H1 (cell line): ENCODE measurements around the gene RASAL2. TPM values are rescaled to one million over a fixed set of nuclear protein-coding genes. Genes with fewer than 3 reads are reported as not detected.

Experiments used
- CTCF ChIA-PET: fragments of 300-600 bp; sonication (Branson Sonifier 250); formaldehyde crosslinking; loops from one replicate; lab custom pipeline; 2021; ENCODE audit not compliant: partially characterized antibody; lab: Charles Lee
- POLR2A ChIA-PET: fragments of 300-600 bp; sonication (Branson Sonifier 250); formaldehyde crosslinking; loops from one replicate; lab custom pipeline; 2021; ENCODE audit warnings: inconsistent platforms; ENCODE audit not compliant: partially characterized antibody; lab: Charles Lee
- DNase-seq, 2 experiments: peaks; one replicate each; pipeline versions ENCODE4 v3.0.0 to v3.0.0-alpha.2; 2010 to 2022; ENCODE audit warnings: low spot score in 2 of 2, low read depth in 1 of 2, mixed read lengths in 1 of 2
- FAIRE-seq: peaks from 2 replicates; lab custom pipeline; 2011; peaks lifted over from hg19 to GRCh38; lab: Jason Lieb, UNC
- H2AFZ ChIP-seq: 2 replicates; pipeline ENCODE4 v1.8.1; 2012; ENCODE audit warnings: low read length, inconsistent platforms
- H2AK5ac ChIP-seq: 2 replicates; pipeline ENCODE4 v1.6.1; 2013; ENCODE audit warnings: low read depth, low read length
- H2BK120ac ChIP-seq: replicated peaks from 2 replicates; pipeline ENCODE3; 2013; ENCODE audit warnings: low read depth, low read length, inconsistent platforms
- H2BK12ac ChIP-seq: 2 replicates; pipeline ENCODE4 v1.6.1; 2013; ENCODE audit warnings: low read depth, low read length
- H2BK15ac ChIP-seq: 2 replicates; pipeline ENCODE4 v1.6.1; 2013; ENCODE audit warnings: low read length
- H2BK20ac ChIP-seq: 2 replicates; pipeline ENCODE4 v1.6.1; 2013; ENCODE audit warnings: low read length
- H2BK5ac ChIP-seq: 2 replicates; pipeline ENCODE4 v1.6.1; 2013; ENCODE audit warnings: low read depth, low read length
- H3K14ac ChIP-seq: 2 replicates; pipeline ENCODE4 v1.6.1; 2013; ENCODE audit warnings: inconsistent platforms; ENCODE audit not compliant: insufficient read length
- H3K18ac ChIP-seq: 2 replicates; pipeline ENCODE4 v1.6.1; 2013; ENCODE audit warnings: low read length; ENCODE audit errors: extremely low read depth
- H3K23ac ChIP-seq: 2 replicates; pipeline ENCODE4 v1.6.1; 2013; ENCODE audit warnings: inconsistent platforms; ENCODE audit not compliant: insufficient read length
- H3K23me2 ChIP-seq: 2 replicates; pipeline ENCODE4 v1.6.1; 2013; ENCODE audit warnings: low read depth, low read length
- H3K27ac ChIP-seq: 2 replicates; pipeline ENCODE4 v1.6.1; 2011; ENCODE audit warnings: low read depth, low read length, inconsistent platforms
- H3K27me3 ChIP-seq, 4 experiments: replicated peaks in 1 of 4; 1 replicate in 1 of 4; 2 replicates in 3 of 4; pipeline versions ENCODE4 v1.6.1 to v1.8.1; 2011 to 2013; ENCODE audit warnings: low read length in 3 of 4, mild to moderate bottlenecking in 3 of 4, inconsistent platforms in 2 of 4, mixed read lengths in 2 of 4, moderate library complexity in 1 of 4; ENCODE audit not compliant: control insufficient read depth in 3 of 4, insufficient read depth in 3 of 4; ENCODE audit errors: extremely low read depth in 1 of 4
- H3K36me3 ChIP-seq, 4 experiments: 2 replicates each; pipeline versions ENCODE4 v1.6.1 to v1.8.1; 2011 to 2013; ENCODE audit warnings: mild to moderate bottlenecking in 4 of 4, low read length in 3 of 4, moderate library complexity in 2 of 4, control low read depth in 1 of 4, inconsistent platforms in 1 of 4; ENCODE audit not compliant: insufficient read depth in 4 of 4, control insufficient read depth in 2 of 4
- H3K4ac ChIP-seq: replicated peaks from 2 replicates; pipeline ENCODE3; 2013; ENCODE audit warnings: low read length, low read depth, mixed read lengths, inconsistent platforms; ENCODE audit not compliant: insufficient read length
- H3K4me1 ChIP-seq, 4 experiments: replicated peaks in 1 of 4; 1 replicate in 1 of 4; 2 replicates in 3 of 4; pipeline versions ENCODE4 v1.6.1 to v1.8.1; 2011 to 2013; ENCODE audit warnings: low read length in 3 of 4, inconsistent platforms in 2 of 4, mixed read lengths in 1 of 4; ENCODE audit not compliant: insufficient read depth in 4 of 4, control insufficient read depth in 3 of 4
- H3K4me2 ChIP-seq, 2 experiments: 2 replicates each; pipeline versions ENCODE4 v1.6.1 to v1.8.1; 2011 to 2013; ENCODE audit warnings: low read depth in 2 of 2, low read length in 2 of 2, control low read depth in 1 of 2, inconsistent platforms in 1 of 2, mild to moderate bottlenecking in 1 of 2; ENCODE audit not compliant: insufficient read depth in 1 of 2
- H3K4me3 ChIP-seq, 4 experiments: fragments of 200-600, 300-600 bp in 1 of 4; sonication (generic), shearing (Covaris generic), sonication (Bioruptor Twin) in 1 of 4; 2 replicates each; pipeline versions ENCODE4 v1.5.1 to v1.8.1; 2011 to 2016; ENCODE audit warnings: low read length in 4 of 4, low read depth in 3 of 4, control low read depth in 2 of 4, inconsistent platforms in 2 of 4, mild to moderate bottlenecking in 2 of 4, mixed read lengths in 1 of 4, moderate library complexity in 1 of 4; ENCODE audit not compliant: insufficient read depth in 2 of 4; ENCODE audit errors: extremely low read depth in 1 of 4
- H3K56ac ChIP-seq: replicated peaks from 2 replicates; pipeline ENCODE3; 2013; ENCODE audit warnings: low read depth, mild to moderate bottlenecking, mixed read lengths, low read length, inconsistent platforms; ENCODE audit not compliant: insufficient read length
- H3K79me1 ChIP-seq: 2 replicates; pipeline ENCODE4 v1.6.1; 2013; ENCODE audit warnings: low read depth, low read length, control low read depth
- H3K79me2 ChIP-seq, 2 experiments: 2 replicates each; pipeline versions ENCODE4 v1.6.1 to v1.8.1; 2012 to 2013; ENCODE audit warnings: low read length in 2 of 2, mild to moderate bottlenecking in 2 of 2, inconsistent platforms in 1 of 2; ENCODE audit not compliant: insufficient read depth in 2 of 2, control insufficient read depth in 1 of 2
- H3K9ac ChIP-seq, 4 experiments: replicated peaks in 1 of 4; 1 replicate in 1 of 4; 2 replicates in 3 of 4; pipeline versions ENCODE4 v1.6.1 to v1.8.1; 2011 to 2013; ENCODE audit warnings: low read depth in 3 of 4, low read length in 3 of 4, control low read depth in 2 of 4, mild to moderate bottlenecking in 2 of 4, moderate library complexity in 2 of 4, inconsistent platforms in 1 of 4; ENCODE audit errors: extremely low read depth in 1 of 4
- H3K9me3 ChIP-seq, 2 experiments: 2 replicates each; pipeline versions ENCODE4 v1.6.1 to v1.8.1; 2012 to 2013; ENCODE audit warnings: mild to moderate bottlenecking in 2 of 2, moderate library complexity in 2 of 2, control low read depth in 1 of 2, inconsistent platforms in 1 of 2, low read depth in 1 of 2, low read length in 1 of 2, mixed read lengths in 1 of 2; ENCODE audit not compliant: insufficient read depth in 2 of 2
- H4K20me1 ChIP-seq, 2 experiments: replicated peaks in 1 of 2; 2 replicates each; pipeline versions ENCODE3 to v1.8.1; 2011 to 2013; ENCODE audit warnings: inconsistent platforms in 2 of 2, low read length in 2 of 2, mild to moderate bottlenecking in 1 of 2; ENCODE audit not compliant: insufficient read depth in 2 of 2, control insufficient read depth in 1 of 2
- H4K5ac ChIP-seq: 2 replicates; pipeline ENCODE4 v1.6.1; 2013; ENCODE audit warnings: low read length, low read depth, mixed read lengths, inconsistent platforms; ENCODE audit not compliant: insufficient read length
- H4K8ac ChIP-seq: 2 replicates; pipeline ENCODE4 v1.8.0; 2013; ENCODE audit warnings: mild to moderate bottlenecking, moderate library complexity, low read length, inconsistent platforms; ENCODE audit not compliant: insufficient read depth; ENCODE audit errors: extremely low read depth
- H4K91ac ChIP-seq: replicated peaks from 2 replicates; pipeline ENCODE3; 2013; ENCODE audit warnings: low read length, mixed read lengths, inconsistent platforms; ENCODE audit not compliant: insufficient read length
- CHD1 ChIP-seq: IDR thresholded peaks from 2 replicates; pipeline ENCODE4 v1.6.1; 2012; ENCODE audit warnings: low read depth, low read length, improper control_type of control experiment
- EP300 ChIP-seq, 2 experiments: IDR thresholded peaks; 1 replicate in 1 of 2; 2 replicates in 1 of 2; pipeline ENCODE4 v1.6.1; 2011 to 2012; ENCODE audit warnings: low read depth in 2 of 2, low read length in 2 of 2, mild to moderate bottlenecking in 2 of 2, borderline replicate concordance in 1 of 2, inconsistent platforms in 1 of 2, moderate library complexity in 1 of 2
- JUN ChIP-seq: IDR thresholded peaks from 2 replicates; pipeline ENCODE4 v1.6.1; 2011; ENCODE audit warnings: low read depth, mild to moderate bottlenecking, improper control_type of control experiment, low read length
- KDM1A ChIP-seq: fragments of 200-600, 300-600 bp; sonication (generic); IDR thresholded peaks from 2 replicates; pipeline ENCODE4 v1.7.1; 2016; ENCODE audit warnings: mild to moderate bottlenecking, low read length, borderline replicate concordance
- RFX5 ChIP-seq: IDR thresholded peaks from 2 replicates; pipeline ENCODE4 v1.6.1; 2011; ENCODE audit warnings: low read depth, low read length, improper control_type of control experiment, borderline replicate concordance
- RXRA ChIP-seq: IDR thresholded peaks from 2 replicates; pipeline ENCODE4 v1.6.1; 2011; ENCODE audit warnings: low read depth, mild to moderate bottlenecking, low read length, moderate library complexity; ENCODE audit not compliant: insufficient read depth
- SP4 ChIP-seq: IDR thresholded peaks from 2 replicates; pipeline ENCODE4 v1.6.1; 2012; ENCODE audit warnings: low read length, inconsistent platforms
- SUZ12 ChIP-seq: fragments of 200-600 bp; sonication (generic); IDR thresholded peaks from 2 replicates; pipeline ENCODE4 v1.6.1; 2012; ENCODE audit warnings: mild to moderate bottlenecking, inconsistent platforms, low read length, moderate library complexity, mixed read lengths
- TAF1 ChIP-seq: IDR thresholded peaks from 2 replicates; pipeline ENCODE4 v1.6.1; 2011; ENCODE audit warnings: mild to moderate bottlenecking, low read depth, low read length
- TAF7 ChIP-seq: optimal IDR thresholded peaks from 2 replicates; pipeline ENCODE3; 2011; ENCODE audit warnings: low read depth, mild to moderate bottlenecking, inconsistent platforms, low read length, moderate library complexity, borderline replicate concordance
- TCF12 ChIP-seq: IDR thresholded peaks from 2 replicates; pipeline ENCODE4 v1.6.1; 2011; ENCODE audit warnings: low read depth, mild to moderate bottlenecking, low read length
- TEAD4 ChIP-seq: IDR thresholded peaks from 2 replicates; pipeline ENCODE4 v1.6.1; 2012; ENCODE audit warnings: low read depth, low read length, inconsistent platforms, mixed read lengths
- WGBS, 2 experiments: shearing (Covaris generic) in 1 of 2; methylation state at CpG; one replicate each; pipeline versions ENCODE4 v1.1.6 to v1.1.7; 2013 to 2015; ENCODE audit warnings: low lambda C conversion rate in 2 of 2, mixed read lengths in 2 of 2, inconsistent platforms in 1 of 2, low coverage in 1 of 2, missing lambda C conversion rate in 1 of 2; ENCODE audit not compliant: insufficient replicate concordance in 2 of 2, insufficient coverage in 1 of 2, insufficient read length in 1 of 2; ENCODE audit errors: extremely low coverage in 1 of 2, missing lambda C conversion rate in 1 of 2; 5-methylcytosine and 5-hydroxymethylcytosine counted together
- polyA plus RNA-seq, 7 experiments: library from polyadenylated mRNA; depleted of rRNA in 3 of 7; stranded (reverse) in 5 of 7; unstranded in 2 of 7; fragments of >200 nt in 5 of 7; fragments of 200-250 nt in 2 of 7; gene quantifications; 1 replicate in 5 of 7; 2 replicates in 1 of 7; 4 replicates in 1 of 7; pipeline versions ENCODE4 v1.2.1 to v1.2.3, GENCODE V29; 2011 to 2013; ENCODE audit warnings: missing spikeins in 2 of 7, mixed read lengths in 2 of 7
- total RNA-seq: library from RNA; stranded (reverse); fragmentation: NEBNext Ultra II Directional; extraction: Animal tissue kit (Norgen Biotek cat#: 25700); gene quantifications from 2 replicates; pipeline ENCODE4 v1.2.1, GENCODE V29; 2021
- TF ChIP-seq, protein P1 (sequence below): IDR thresholded peaks from 2 replicates; pipeline ENCODE4 v1.6.1; 2012; ENCODE audit warnings: low read length, inconsistent platforms

RASAL2 gene
- total and polyA plus RNA-seq, 2 of the 8 experiments (the other 6 are each of a cell fraction or from before 2014, with no cell fraction given): 15.9 to 32.5 TPM

DNA sequence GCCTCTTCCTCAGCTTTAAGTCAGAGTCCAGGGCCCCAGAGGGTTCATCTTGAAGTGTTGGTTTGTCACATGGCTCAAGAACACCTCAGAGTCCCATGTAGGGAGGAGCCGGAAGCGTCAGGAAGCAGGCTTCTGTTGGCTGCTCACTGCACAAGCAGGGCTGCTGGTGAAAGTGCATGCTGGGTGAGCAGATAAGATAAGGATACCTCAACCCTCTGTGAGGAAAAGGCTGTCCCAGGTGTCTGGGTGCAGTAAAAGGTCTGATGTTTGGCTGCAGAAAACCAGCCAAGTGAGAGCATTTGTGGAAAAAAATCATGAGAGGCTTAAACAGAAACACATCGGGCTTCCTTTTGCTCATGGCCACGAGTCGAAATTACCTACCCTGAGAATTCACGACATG, 412.8 kb downstream of the RASAL2 start:
- Histone ChIP-seq H3K18ac (no peak overlapping the region), H4K8ac (no peak overlapping the region), H3K9me3 (no peaks in the 10 kb centered on the region), H3K9ac (no peak overlapping the region), H2BK12ac (no peak overlapping the region), H4K20me1 (no peaks in the 10 kb centered on the region), H3K23me2 (no peaks in the 10 kb centered on the region; the same call in 1 of the 2 replicates), H2BK5ac (no peak overlapping the region), H3K27me3 (no peaks in the 10 kb centered on the region), H3K4me3 (no peak overlapping the region), H3K79me1 (no peaks in the 10 kb centered on the region; the same call in 1 of the 2 replicates), H3K36me3 (no peaks in the 10 kb centered on the region), H4K91ac (no peak overlapping the region), H3K4me1 (no peaks in the 10 kb centered on the region; a peak in 1 of 7 replicates), H2AK5ac (no peak overlapping the region), H3K4me2 (no peak overlapping the region), H2AFZ (no peak overlapping the region), H4K5ac (no peak overlapping the region), H3K4ac (no peak overlapping the region), H2BK20ac (no peak overlapping the region), H3K14ac (no peak overlapping the region), H2BK15ac (no peak overlapping the region), H3K23ac (no peak overlapping the region), H2BK120ac (no peak overlapping the region), H3K27ac (no peak overlapping the region), H3K56ac (no peak overlapping the region), H3K79me2 (no peaks in the 10 kb centered on the region)
- POLR2A ChIA-PET: no interaction called here
- CTCF ChIA-PET: interaction anchor here (1.0 to 13.1 kb wide), 4 partner anchors 12 to 207 kb away, joined by 3 to 238 read pairs (median 10); no protein-coding TSS in a partner anchor
- WGBS, 2 experiments: 90% methylated on average over 6 of the region's 6 CpGs; no CpG with 5 or more reads in 1 of the 2 experiments
- FAIRE-seq (no peak), DNase-seq (no peak)
- TF ChIP-seq TCF12 (no peak), SP4 (no peak), TAF7 (no peak), SUZ12 (no peak), RFX5 (no peak), TAF1 (no peak), KDM1A (no peak), EP300 (IDR thresholded peaks at IDR 0.05; ENCODE audit: borderline replicate concordance in 1 of 2, low read depth in 2 of 2, low read length in 2 of 2) (no peak), CHD1 (no peak), RXRA (no peak), JUN (no peak), TEAD4 (no peak)
- TF ChIP-seq, protein P1, sequence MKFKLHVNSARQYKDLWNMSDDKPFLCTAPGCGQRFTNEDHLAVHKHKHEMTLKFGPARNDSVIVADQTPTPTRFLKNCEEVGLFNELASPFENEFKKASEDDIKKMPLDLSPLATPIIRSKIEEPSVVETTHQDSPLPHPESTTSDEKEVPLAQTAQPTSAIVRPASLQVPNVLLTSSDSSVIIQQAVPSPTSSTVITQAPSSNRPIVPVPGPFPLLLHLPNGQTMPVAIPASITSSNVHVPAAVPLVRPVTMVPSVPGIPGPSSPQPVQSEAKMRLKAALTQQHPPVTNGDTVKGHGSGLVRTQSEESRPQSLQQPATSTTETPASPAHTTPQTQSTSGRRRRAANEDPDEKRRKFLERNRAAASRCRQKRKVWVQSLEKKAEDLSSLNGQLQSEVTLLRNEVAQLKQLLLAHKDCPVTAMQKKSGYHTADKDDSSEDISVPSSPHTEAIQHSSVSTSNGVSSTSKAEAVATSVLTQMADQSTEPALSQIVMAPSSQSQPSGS: no peak
